HL-60/S4 treated with phorbol 12-myristate 13-acetate at 8.2 ng/mL for 4 days and 3 days (cell line): ENCODE measurements around the gene ATP2A2.

ENCODE experiments used
- in situ Hi-C: fragments of 300-500 bp; cut with MboI; formaldehyde crosslinking; loops from 2 replicates; pipeline ENCODE4 v1.15.0; 2022; ENCODE audit warnings: low sequenced_read_pairs

Gene ATP2A2

GRCh38 chr12:110289044-110289710, 8.1 kb downstream of the ATP2A2 start:
- in situ Hi-C loops, result no loop called here

DNA sequence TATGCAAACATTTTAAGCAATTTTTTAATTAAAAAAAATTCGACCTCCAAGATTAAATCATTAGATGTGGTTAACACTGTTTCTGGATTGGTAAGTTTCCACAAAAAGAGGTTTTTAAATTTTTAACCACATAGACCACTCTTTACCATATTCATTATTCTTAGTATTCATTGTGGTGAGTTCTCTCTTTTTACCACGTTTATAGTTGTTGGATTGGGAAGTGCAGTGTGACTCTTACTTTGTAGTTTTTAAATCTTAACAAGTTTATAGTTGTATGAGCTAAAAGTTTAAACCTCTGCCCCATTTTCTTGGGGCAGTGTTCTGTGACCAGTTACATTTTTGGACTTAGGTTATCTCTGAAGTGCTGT, 8.6 kb downstream of the ATP2A2 start:
- in situ Hi-C loops, result no loop called here

DNA sequence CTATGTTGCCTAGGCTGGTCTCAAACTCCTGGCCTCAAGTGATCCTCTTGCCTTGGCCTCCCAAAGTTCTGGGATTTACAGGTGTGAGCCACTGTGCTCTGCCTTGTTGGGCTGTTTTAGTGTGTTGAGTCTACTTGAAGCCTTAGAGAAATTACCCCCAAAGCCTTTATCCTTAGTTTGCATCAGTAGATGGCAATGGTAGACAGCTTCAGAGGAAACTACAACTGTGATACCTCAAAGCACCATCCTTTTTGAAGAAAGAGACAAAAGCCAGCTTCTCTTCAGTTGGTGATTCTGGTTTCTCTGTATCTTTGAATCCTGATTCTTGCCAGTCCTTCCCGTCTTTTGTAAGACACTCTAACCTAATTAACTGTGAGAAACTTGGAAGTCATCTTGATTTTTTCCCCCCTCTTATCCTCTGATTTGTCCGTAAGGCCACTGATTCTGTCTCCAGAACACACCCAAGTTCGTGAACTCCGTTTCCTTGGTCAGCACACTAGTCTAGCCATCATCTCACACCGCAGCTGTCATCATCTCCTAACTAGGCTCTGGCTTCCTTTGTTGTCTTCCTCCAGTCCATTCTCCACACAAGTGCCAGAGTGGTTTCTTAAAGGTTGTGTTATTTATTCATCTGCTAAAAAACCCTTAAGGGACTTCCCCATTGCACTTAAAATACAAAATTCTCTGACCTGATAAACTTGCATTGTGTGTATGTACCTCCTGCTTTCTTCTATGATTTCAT, 20.2 kb downstream of the ATP2A2 start:
- in situ Hi-C loops, result no loop called here

DNA sequence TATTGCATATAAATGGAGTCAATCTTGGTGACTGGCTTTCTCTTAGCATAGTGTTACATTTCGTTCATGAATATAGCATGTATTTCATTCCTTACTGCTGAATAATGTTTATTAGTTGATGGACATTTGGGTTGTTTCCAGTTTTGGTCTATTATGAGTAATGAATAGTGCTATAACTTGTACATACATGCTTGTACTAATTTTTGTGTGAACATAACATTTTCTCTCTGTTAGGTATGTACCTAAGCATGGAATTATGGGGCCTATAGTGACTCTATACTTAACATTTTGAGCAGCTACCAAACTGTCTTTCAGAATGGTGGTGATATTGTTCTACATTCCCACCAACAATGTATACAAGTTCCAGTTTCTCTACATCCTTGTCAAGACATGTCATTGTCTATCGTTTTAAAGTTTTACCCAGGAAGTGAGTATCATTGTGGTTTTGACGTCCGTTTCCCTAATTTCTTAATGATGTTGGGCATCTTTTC, 23.1 kb downstream of the ATP2A2 start:
- in situ Hi-C loops, result no loop called here

DNA sequence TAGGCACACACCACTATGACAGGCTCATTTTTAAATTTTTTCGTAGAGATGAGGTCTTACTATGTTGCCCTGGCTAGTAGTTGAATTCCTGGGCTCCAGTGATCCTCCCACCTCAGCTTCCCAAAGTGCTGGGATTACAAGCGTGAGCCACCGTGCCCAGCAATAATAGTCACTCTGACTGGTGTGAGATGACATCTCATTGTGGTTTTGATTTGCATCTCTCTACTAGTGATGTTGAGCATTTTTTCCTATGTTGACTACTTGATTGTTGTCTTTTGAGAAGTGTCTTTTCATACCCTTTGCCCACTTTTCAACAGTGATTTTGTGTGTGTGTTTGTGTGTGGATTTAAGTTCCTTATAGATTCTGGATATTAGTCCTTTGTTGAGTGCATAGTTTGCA, 26.3 kb downstream of the ATP2A2 start:
- in situ Hi-C loops, result no loop called here

DNA sequence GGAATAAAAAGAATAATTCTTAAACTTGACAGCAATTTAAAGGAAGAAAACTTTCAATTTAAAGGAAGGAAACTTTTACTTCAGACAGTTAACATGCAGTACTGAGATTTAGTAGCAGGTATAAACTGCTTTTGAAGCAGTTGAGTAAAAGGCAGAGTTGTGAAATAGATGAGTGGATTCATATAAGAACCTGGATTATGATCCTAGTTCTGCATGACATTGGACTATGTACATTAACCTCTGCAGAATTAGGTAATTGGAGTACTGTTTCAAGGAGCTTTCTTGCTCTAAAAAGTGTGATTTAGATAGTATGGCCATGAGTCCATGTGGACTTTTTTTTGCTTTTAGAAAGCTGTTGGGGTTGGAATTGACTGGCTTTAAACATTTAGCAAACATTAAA, 29.7 kb downstream of the ATP2A2 start:
- in situ Hi-C loops, result no loop called here

GRCh38 chr12:110311903-110312302, 30.9 kb downstream of the ATP2A2 start:
- in situ Hi-C loops, result no loop called here

GRCh38 chr12:110312581-110313360, 31.7 kb downstream of the ATP2A2 start:
- in situ Hi-C loops, result no loop called here

DNA sequence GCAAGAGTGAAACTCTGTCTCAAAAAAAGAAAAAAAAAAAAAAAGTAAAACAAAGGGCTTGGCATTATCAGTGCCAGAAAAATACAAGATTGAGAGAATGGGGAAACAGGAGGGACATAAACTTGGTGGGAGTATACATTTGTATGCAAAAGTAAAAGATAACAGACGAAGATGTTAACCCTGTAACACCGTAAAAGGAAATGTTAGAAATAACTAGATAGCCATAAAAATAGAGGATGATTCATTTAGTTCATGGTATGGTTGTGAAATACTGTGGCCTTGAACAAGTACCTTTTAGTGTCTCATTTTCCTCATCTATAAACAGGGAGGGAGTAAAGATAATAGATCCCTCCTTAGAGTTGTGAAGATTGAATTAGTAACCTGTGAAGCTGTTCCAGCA, 33.3 kb downstream of the ATP2A2 start:
- in situ Hi-C loops, result no loop called here

DNA sequence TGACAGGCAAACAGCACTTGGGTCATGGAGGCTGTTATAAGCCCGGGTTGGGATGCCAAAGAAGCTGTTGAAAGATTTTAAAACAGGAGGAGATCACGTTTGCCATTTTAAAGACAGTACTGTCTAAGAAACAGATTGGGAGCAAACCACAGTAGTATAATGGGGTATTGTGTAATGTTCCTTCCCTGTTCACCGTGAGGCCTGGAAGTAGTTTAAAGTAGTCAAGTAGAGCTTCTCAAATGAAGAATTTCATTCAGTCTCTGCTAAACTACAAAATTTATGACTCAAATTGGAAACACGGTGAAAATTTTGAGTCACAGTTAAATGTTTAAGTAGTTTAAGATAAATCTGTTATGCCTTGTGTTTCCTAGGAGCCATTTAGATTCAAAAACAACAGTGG, 35.8 kb downstream of the ATP2A2 start:
- in situ Hi-C loops, result no loop called here

GRCh38 chr12:110317911-110318310, 36.9 kb downstream of the ATP2A2 start:
- in situ Hi-C loops, result no loop called here

- in situ Hi-C loops, result no loop called here
Measured at GRCh38 chr12:110320550-110320949, 39.5 kb downstream of the ATP2A2 start.

GRCh38 chr12:110329710-110330109, 48.7 kb downstream of the ATP2A2 start:
- in situ Hi-C loops, result no loop called here

- in situ Hi-C loops, result no loop called here
Measured at GRCh38 chr12:110330124-110330523, 49.1 kb downstream of the ATP2A2 start.

DNA sequence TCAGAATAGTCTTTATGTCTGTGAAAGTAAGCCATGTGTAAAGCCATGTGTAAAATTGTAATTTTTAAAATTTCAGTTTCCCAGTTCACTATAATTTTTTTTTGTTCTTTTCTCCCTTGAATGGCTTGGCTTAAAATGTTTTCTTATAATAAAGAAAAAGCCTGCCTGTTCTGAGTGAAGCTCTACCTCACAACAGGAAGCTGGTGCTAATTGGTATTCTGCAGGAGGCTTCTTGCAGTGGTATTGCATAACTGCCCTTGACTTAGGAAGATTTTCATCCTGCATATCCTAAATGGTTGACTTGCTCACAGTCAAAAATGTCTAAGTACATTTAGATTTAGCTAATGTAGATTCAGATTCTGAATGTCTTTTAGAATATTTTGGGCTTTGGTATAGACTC, 49.5 kb downstream of the ATP2A2 start:
- in situ Hi-C loops, result no loop called here

DNA sequence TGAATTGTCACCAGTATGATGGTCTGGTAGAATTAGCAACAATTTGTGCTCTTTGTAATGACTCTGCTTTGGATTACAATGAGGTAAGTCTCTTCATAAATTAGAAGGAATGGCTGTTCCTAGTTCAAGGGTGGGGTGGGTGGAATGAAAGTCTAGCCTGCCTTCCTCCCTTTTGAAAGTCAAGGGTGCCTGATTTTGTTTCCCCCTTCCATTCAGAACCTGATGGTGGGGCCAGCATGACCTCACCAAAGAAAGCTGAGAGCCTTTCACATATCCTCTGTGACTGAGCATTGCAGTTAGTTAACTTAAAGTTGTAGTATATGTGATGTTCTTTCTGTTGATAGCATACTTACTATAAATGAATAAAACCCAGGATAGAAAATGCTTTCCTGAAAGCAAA, 52.2 kb downstream of the ATP2A2 start:
- in situ Hi-C loops, result no loop called here

DNA sequence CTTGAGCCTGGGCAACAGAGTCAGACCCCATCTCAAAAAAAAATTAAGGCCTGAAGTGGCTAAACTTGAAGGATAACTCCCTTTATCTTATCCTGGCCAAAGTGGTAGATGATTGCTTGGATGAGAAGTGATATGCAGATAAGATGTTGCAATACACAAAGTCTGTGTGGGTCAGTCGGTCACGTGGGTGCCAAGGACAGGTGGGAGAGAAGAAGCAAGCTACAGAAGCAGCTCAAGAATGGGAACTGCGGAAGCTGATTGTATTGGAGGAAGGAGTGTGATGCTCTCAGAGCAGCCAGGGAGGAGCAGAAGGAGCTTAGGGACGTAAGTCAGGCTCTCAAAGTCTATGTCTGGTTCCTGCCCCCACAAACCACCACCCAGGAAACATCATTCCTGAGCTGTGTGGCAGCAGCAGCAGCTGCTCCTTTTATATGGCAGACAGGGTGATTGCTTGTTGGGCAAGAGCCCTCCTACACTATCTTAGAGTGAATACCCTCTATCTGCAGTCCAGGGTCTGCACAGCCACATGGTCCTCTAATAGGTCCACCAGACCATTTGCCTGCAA, 54.5 kb downstream of the ATP2A2 start:
- in situ Hi-C loops, result no loop called here

DNA sequence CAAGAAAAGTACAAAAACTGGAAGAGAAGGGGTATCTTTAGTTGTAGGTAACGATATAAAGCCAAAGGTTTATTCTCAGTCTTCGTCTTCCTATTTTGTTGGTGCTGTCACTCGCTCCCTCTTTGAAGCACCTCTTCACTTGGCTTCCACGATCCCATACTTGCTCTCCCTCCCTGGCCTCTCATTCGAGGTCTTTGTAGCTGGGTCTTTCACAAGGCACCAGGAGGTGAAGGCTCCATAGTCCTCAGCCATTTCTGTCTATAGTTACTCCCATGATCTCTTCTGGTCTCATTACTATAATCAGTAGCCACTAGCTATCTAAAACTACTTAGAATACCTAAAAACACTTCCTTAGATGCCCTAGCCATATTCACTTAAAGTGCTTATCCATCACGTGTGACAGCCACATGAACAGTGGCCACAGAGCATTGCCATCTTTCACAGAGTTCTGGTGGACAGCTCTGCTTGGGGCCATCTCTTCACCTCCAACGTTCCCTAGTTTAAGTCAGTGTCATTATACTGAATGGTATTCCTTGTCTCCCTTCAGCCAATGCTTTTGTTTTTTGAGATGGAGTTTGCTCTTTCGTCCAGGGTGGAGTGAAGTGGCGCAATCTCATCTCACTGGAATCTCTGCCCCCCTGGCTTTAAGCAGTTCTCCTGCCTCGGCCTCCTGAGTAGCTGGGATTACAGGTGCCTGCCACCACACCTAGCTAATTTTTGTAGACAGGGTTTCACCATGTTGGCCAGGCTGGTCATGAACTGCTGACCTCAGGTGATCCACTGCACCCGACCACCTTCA, 57.1 kb downstream of the ATP2A2 start:
- in situ Hi-C loops, result no loop called here

DNA sequence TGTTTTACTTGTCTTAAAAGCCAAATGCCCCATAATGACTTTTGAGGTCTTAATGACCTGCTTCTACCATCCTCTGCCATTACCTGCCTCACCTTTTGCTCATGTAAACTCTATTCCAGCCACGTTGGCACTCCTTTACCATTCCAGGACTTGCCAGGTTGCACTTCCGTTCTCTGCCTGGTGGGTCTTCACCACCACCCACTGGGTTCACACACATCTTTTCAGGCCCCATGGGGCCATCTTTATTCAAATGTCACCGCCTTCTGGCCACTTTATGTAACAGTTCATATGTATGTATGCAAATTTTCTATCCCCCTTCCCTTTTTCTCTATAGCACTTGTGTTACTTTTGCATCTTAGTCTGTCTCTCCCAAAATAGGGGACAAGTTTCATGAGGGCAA, 57.7 kb downstream of the ATP2A2 start:
- in situ Hi-C loops, result no loop called here

DNA sequence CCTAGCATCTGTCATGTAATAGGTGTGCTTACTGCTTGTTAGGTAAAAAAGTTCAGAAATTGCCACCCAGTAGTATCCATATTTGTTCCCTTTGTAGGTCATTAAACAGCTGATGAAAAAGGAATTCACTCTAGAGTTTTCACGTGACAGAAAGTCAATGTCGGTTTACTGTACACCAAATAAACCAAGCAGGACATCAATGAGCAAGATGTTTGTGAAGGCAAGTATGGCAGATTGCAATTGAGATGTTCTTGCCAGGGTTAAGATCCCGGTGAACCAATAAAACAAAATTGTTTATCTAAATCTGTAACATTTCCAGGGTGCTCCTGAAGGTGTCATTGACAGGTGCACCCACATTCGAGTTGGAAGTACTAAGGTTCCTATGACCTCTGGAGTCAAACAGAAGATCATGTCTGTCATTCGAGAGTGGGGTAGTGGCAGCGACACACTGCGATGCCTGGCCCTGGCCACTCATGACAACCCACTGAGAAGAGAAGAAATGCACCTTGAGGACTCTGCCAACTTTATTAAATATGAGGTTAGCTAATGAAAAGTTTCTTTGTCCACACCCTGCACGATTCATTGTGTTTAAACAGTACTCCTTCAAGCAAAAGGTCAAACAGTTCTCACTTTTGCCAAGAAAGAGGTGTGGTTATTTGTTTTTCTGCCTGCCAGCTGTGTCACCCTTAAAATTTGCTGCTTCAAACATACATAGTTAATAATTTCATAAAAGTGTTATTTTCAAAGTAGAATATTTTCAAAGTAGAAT, 58.3 kb downstream of the ATP2A2 start:
- in situ Hi-C loops, result no loop called here
